GM12872 (cell line): ENCODE data around the gene MAPK14.

Experiments
- CTCF ChIP-seq: IDR thresholded peaks from 3 replicates; pipeline ENCODE4 v1.5.1; 2011; ENCODE audit warnings: low read depth, mild to moderate bottlenecking, low read length, moderate library complexity; ENCODE audit not compliant: insufficient read depth

MAPK14 gene

GRCh38 chr6:36029464-36029863, 1.9 kb downstream of the MAPK14 start:
- no peak for TF ChIP-seq CTCF

GRCh38 chr6:36032261-36032660, 4.7 kb downstream of the MAPK14 start:
- TF ChIP-seq CTCF, result no peak

- no peak for TF ChIP-seq CTCF
Observed at GRCh38 chr6:36033935-36034334, 6.3 kb downstream of the MAPK14 start.

GRCh38 chr6:36034441-36034840, 6.8 kb downstream of the MAPK14 start:
- TF ChIP-seq CTCF, result no peak

- TF ChIP-seq CTCF, result no peak
Observed at GRCh38 chr6:36035225-36035624, 7.6 kb downstream of the MAPK14 start.

GRCh38 chr6:36038120-36038876, 10.7 kb downstream of the MAPK14 start:
- TF ChIP-seq CTCF, result no peak

GRCh38 chr6:36039112-36039511, 11.5 kb downstream of the MAPK14 start:
- no peak for TF ChIP-seq CTCF
